Karpas-422 (cell line): ENCODE results near the gene ACIN1. TPM values are rescaled to one million over a fixed set of nuclear protein-coding genes. Genes with fewer than 3 reads are reported as not detected.

Experiments used
- DNase-seq: peaks from one replicate; pipeline ENCODE4 v3.0.0-alpha.2; 2015
- H2AFZ ChIP-seq: fragments of 200-600 bp; sonication (generic); 2 replicates; pipeline ENCODE4 v1.6.1; 2014; ENCODE audit warnings: antibody characterized with exemption, low read length, mixed read lengths
- H3K27ac ChIP-seq: fragments of 200-600 bp; sonication (generic); 2 replicates; pipeline ENCODE4 v1.5.1; 2014; ENCODE audit warnings: mild to moderate bottlenecking, low read length, moderate library complexity
- H3K27me3 ChIP-seq: fragments of 200-600 bp; sonication (generic); 2 replicates; pipeline ENCODE4 v1.6.1; 2014; ENCODE audit warnings: low read length, mixed read lengths
- H3K36me3 ChIP-seq: fragments of 200-600 bp; sonication (generic); 2 replicates; pipeline ENCODE4 v1.6.1; 2014; ENCODE audit warnings: low read length, mixed read lengths; ENCODE audit not compliant: insufficient read depth
- H3K4me1 ChIP-seq: fragments of 200-600 bp; sonication (generic); 2 replicates; pipeline ENCODE4 v1.6.1; 2014; ENCODE audit warnings: mild to moderate bottlenecking, low read length, mixed read lengths
- H3K4me2 ChIP-seq: fragments of 200-600 bp; sonication (generic); 2 replicates; pipeline ENCODE4 v1.6.1; 2014; ENCODE audit warnings: low read length, low read depth, mild to moderate bottlenecking; ENCODE audit not compliant: poor library complexity, severe bottlenecking
- H3K4me3 ChIP-seq: fragments of 200-600 bp; sonication (generic); 2 replicates; pipeline ENCODE4 v1.5.1; 2014; ENCODE audit warnings: mild to moderate bottlenecking, antibody characterized with exemption, low read length, mixed read lengths
- H3K79me2 ChIP-seq: fragments of 200-600 bp; sonication (generic); 2 replicates; pipeline ENCODE4 v1.6.1; 2014; ENCODE audit warnings: mild to moderate bottlenecking, low read length, mixed read lengths
- H3K9ac ChIP-seq: fragments of 200-600 bp; sonication (generic); 2 replicates; pipeline ENCODE4 v1.6.0; 2014; ENCODE audit warnings: low read length
- H3K9me2 ChIP-seq: fragments of 200-600 bp; sonication (generic), shearing (Covaris generic); replicated peaks from 2 replicates; pipeline ENCODE4 v1.6.0; 2014; ENCODE audit warnings: mild to moderate bottlenecking, low read length, moderate library complexity; ENCODE audit not compliant: insufficient read depth
- H3K9me3 ChIP-seq: fragments of 300-700, 200-600 bp; sonication (generic); 2 replicates; pipeline ENCODE4 v1.6.1; 2014; ENCODE audit warnings: low read length, mixed read lengths
- H4K20me1 ChIP-seq: fragments of 200-600 bp; sonication (generic); 2 replicates; pipeline ENCODE4 v1.6.1; 2014; ENCODE audit warnings: mild to moderate bottlenecking, antibody characterized with exemption, low read length, low read depth; ENCODE audit not compliant: insufficient read depth
- total RNA-seq: library from RNA; depleted of rRNA; stranded (reverse); fragments of >200 nt; shearing (Covaris generic); gene quantifications from 2 replicates; pipeline ENCODE4 v1.2.3, GENCODE V29; 2014; ENCODE audit warnings: low replicate concordance

ACIN1 gene
- total RNA-seq, 1 experiment from 2014 or later = 125 TPM

DNA sequence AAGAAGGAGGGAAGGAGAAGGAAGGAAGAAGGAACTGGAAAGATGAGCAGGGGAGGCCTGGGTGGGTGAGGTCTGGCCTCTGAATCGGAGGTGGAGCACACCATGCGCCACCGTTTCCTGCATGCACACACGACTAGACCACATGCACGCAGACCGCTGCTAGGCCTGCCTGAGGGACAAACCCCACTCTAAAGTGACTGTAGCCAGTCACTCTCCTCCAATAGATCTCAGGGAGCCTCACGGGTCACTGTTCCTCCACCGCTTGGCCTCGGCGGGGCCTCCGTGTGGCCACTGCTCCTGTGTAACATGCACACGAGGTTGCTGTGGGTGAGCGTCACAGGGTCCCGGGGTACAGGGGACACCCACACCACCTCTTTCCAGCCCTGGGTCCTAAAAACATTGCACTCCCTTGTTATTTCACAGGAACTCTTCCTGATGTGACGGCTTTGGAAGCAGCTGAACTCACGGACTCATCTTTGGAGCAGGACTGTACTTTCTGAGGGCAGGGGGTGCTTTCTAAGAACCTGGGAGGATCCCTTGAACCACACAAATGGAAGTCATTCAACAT is 41.7 kb upstream of the ACIN1 start:
- H3K4me2 ChIP-seq = no peak overlapping the region
- H2AFZ ChIP-seq = no peak overlapping the region
- H4K20me1 ChIP-seq = no peaks in the 10 kb centered on the region

DNA sequence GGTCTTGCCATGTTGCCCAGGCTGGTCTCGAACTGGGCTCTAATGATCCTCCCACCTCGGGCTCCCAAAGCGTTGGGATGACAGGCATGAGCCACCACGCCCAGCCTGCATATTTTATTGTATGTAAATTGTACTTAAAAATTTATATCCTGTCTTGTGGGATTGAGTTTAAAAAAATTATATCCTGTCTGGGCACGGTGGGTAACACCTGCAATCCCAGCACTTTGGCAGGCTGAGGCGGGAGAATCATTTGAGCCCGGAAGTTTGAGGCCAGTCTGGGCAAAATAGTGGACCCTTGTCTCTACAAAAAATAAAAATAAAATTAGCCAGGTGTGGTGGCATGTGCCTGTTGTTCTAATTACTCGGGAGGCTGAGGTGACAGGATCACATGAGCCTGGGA is 38.0 kb upstream of the ACIN1 start:
- Histone ChIP-seq H2AFZ (no peak overlapping the region), H3K79me2 (no peaks in the 10 kb centered on the region), H3K27me3 (no peaks in the 10 kb centered on the region), H3K9me2 (no peaks in the 10 kb centered on the region), H3K27ac (no peak overlapping the region), H3K9me3 (no peaks in the 10 kb centered on the region), H3K4me1 (no peaks in the 10 kb centered on the region), H3K4me3 (no peak overlapping the region), H3K9ac (no peak overlapping the region), H3K4me2 (no peak overlapping the region), H3K36me3 (no peaks in the 10 kb centered on the region), H4K20me1 (no peaks in the 10 kb centered on the region)
- DNase-seq = no peak

More for the DNA sequence above, 41.7 kb upstream of the ACIN1 start:
- Histone ChIP-seq H3K9ac (no peak overlapping the region), H3K9me2 (no peaks in the 10 kb centered on the region), H3K79me2 (no peaks in the 10 kb centered on the region), H3K4me1 (no peaks in the 10 kb centered on the region), H3K36me3 (no peaks in the 10 kb centered on the region), H3K27ac (no peak overlapping the region), H3K27me3 (no peaks in the 10 kb centered on the region), H3K4me3 (no peak overlapping the region), H3K9me3 (no peaks in the 10 kb centered on the region)
- DNase-seq = no peak

DNA sequence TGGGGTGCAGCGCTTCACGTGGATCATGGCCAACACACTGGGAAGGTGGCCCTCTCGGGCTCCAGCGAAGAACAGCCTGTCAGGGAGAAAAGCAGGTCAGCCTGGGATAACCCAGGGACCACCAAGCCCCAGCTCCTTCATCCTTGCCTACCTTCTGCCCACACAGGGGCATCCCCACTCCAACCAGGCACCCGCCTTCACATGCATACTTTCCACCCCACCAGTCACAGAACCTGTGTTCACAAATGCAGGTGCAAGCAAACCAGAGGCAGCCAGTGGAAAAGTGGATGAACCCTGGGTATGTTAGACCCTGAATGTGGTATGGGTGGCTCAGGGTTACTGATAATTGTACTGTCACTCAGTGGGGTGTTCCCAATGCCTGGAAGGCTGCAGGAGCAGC is 36.5 kb upstream of the ACIN1 start:
- Histone ChIP-seq H2AFZ (no peak overlapping the region), H3K4me3 (no peak overlapping the region), H3K36me3 (no peaks in the 10 kb centered on the region), H3K9me2 (no peaks in the 10 kb centered on the region), H3K27ac (no peak overlapping the region), H3K79me2 (no peaks in the 10 kb centered on the region), H3K9ac (no peak overlapping the region), H3K4me2 (no peak overlapping the region), H4K20me1 (no peaks in the 10 kb centered on the region), H3K9me3 (no peaks in the 10 kb centered on the region), H3K27me3 (no peaks in the 10 kb centered on the region), H3K4me1 (no peaks in the 10 kb centered on the region)
- no peak for DNase-seq

DNA sequence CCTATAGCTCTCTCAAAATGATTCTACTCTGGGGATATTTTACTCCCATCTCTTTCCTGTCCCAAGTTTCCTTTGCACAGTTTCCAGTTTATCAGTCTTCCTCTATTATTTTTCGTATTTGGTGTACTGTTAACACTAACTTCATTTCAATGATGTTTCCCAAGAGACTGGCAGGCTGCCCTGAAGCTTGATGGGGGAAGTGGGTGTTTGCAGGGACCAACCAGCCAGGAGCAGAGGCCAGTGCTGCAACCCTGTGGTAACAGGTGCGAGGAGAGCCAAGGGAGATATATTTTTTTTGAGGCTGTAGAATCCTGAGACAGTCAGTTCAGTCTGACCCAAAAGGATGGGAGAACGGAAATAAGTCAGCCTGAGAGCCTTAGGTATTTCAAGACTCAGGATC is 35.9 kb upstream of the ACIN1 start:
- Histone ChIP-seq H4K20me1 (no peaks in the 10 kb centered on the region), H3K27ac (no peak overlapping the region), H3K9me2 (no peaks in the 10 kb centered on the region), H3K27me3 (no peaks in the 10 kb centered on the region), H2AFZ (no peak overlapping the region), H3K4me2 (no peak overlapping the region), H3K36me3 (no peaks in the 10 kb centered on the region), H3K4me3 (no peak overlapping the region), H3K9ac (no peak overlapping the region), H3K4me1 (no peaks in the 10 kb centered on the region), H3K79me2 (no peaks in the 10 kb centered on the region), H3K9me3 (no peaks in the 10 kb centered on the region)
- no peak for DNase-seq

DNA sequence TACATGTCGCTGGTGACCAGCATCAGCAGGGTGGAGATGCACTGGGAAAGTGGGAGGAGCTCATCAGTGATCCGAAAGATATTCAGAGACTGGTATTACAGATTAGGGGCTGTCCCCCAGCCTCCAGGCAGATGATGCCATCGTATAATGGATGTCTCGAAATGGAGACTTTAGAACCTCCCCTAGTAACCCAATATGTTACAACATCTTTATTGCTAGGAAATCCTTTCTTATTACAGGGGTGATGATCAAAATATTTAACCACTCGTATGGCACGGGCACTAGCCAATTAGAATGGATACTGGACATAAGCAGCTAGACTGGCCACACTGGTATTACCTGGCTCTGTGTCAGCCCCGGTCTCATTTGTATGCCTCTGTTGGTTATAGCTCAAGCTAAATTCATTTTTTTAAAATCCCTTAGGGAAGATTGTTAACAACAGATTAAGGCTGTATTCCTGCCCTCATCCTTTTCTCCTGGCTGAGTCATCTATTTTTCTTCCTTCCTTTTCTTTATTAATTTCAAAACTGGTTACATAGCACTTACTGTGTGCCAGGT is 34.9 kb upstream of the ACIN1 start:
- Histone ChIP-seq H3K9me2 (no peaks in the 10 kb centered on the region), H3K9ac (no peak overlapping the region), H3K79me2 (no peaks in the 10 kb centered on the region), H3K27ac (no peak overlapping the region), H2AFZ (no peak overlapping the region), H3K4me1 (no peaks in the 10 kb centered on the region), H3K4me2 (no peak overlapping the region), H3K27me3 (no peaks in the 10 kb centered on the region), H3K36me3 (no peaks in the 10 kb centered on the region), H4K20me1 (no peaks in the 10 kb centered on the region), H3K9me3 (no peaks in the 10 kb centered on the region), H3K4me3 (no peak overlapping the region)
- DNase-seq = no peak

DNA sequence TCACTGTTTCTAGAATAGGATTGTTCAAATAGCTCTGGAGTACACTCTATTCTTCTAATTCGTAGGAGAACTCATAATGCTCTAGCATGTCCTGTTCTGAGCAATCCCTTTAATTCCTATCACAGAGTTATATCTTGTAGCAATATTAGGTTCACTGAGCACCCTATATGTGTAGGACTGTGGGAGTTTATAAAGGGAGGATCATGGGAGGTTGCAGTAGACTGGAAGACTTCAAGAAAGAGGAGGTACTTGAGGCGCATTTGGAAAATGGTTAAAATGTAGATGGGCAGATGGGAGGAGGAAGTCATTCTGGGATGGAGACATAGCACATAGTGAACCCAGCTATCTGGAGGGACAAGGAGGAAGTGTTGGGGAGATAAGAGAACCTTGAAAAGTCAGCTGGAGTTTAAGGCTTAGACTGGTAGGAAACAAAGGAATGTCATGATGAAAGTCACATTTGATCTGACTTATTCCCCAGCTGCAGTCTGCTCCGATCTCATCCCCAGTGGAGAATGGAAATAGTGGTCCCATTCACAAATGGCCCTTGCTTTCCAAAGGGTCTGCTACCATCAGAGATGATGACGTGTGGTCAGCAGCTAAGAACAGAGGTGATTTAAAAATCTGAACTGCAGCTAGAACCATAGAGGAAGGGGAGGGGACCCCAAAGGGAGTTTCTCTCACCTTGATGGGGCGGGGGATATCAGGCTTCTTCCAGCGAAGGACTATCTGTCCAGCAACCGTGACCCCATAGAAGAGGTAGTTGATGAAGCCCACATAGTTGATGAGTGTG is 34.2 kb upstream of the ACIN1 start:
- Histone ChIP-seq H3K4me1 (no peaks in the 10 kb centered on the region), H3K9me2 (no peaks in the 10 kb centered on the region), H3K9ac (no peak overlapping the region), H3K27ac (no peak overlapping the region), H3K36me3 (no peaks in the 10 kb centered on the region), H3K4me3 (no peak overlapping the region), H3K79me2 (no peaks in the 10 kb centered on the region), H3K4me2 (no peak overlapping the region), H3K27me3 (no peaks in the 10 kb centered on the region), H4K20me1 (no peaks in the 10 kb centered on the region), H2AFZ (no peak overlapping the region), H3K9me3 (no peaks in the 10 kb centered on the region)
- no peak for DNase-seq

DNA sequence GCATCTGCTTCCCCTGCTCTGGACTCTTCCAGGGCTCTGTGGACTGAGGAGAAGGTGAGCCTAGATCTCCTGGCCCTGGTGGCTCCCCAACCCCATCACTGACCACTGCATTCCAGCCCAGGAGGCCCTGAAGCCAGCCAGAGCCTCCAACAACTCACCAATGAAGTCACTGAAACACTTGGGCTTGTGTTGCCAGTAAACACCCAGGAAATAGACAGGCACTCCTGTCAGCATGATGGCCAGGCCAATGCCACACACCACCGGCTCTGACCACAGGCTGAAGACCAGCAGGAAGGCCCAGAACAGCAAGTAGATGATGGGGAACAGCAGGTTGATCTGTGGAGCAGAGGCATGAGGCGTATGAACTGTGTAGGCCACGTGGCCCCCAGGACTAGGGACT is 32.9 kb upstream of the ACIN1 start:
- Histone ChIP-seq H3K79me2 (no peaks in the 10 kb centered on the region), H3K9me2 (no peaks in the 10 kb centered on the region), H3K9ac (no peak overlapping the region), H4K20me1 (no peaks in the 10 kb centered on the region), H3K27ac (no peak overlapping the region), H3K27me3 (no peaks in the 10 kb centered on the region), H2AFZ (no peak overlapping the region), H3K9me3 (no peaks in the 10 kb centered on the region), H3K36me3 (no peaks in the 10 kb centered on the region), H3K4me2 (no peak overlapping the region), H3K4me1 (no peaks in the 10 kb centered on the region), H3K4me3 (no peak overlapping the region)
- no peak for DNase-seq

DNA sequence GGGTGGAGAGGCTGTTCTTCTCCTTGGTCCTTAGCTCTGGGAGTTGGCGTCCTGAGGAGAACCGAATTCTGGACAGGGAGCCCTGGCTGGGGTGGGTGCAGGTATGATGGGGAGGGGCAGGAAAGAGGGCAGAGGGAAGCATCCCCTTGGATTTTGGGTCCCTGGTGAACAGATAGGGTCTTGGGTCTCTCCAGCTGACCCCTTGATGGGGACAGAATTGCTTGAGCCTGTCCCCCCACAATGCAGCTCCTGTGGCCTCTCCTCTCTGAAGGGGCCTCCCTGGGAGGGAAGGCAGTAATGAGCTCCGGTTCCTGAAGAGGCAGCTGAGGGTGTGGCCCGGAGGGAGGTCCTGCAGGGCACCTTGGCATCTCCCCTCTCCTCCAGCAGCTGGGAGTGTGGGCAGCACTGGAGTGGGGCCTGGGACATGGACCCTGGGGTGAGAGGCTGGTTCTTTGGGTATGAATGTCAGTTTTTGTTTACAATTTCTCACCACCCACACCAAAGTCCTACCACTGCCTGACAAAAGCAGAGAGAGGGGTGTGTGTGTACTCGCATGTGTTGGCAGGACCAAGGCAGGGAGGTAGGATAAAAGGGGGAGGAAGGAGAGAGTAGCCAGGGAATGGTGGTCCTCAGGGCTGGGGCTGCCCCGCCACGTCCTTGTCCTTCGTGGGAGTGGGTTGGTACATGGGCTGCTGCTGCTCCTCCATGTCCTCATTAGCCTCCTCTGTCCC is 31.8 kb upstream of the ACIN1 start:
- no peaks in the 10 kb centered on the region for H3K9me2 ChIP-seq
- H3K4me1 ChIP-seq = no peaks in the 10 kb centered on the region
- DNase-seq = no peak
- no peak overlapping the region for H2AFZ ChIP-seq
- no peak overlapping the region for H3K4me2 ChIP-seq
- H3K4me3 ChIP-seq = no peak overlapping the region
- no peaks in the 10 kb centered on the region for H3K9me3 ChIP-seq
- H3K79me2 ChIP-seq = no peaks in the 10 kb centered on the region
- H4K20me1 ChIP-seq = no peaks in the 10 kb centered on the region
- H3K27me3 ChIP-seq = no peaks in the 10 kb centered on the region
- H3K36me3 ChIP-seq = no peaks in the 10 kb centered on the region
- no peak overlapping the region for H3K9ac ChIP-seq
- H3K27ac ChIP-seq = no peak overlapping the region
